ENCODE data around the gene ZNF554.

The ZNF554 gene

GRCh38 chr19:2819540-2820111, at the start of gene ZNF554:
Gene ZNF554, plus strand, starts transcription at chr19:2819868. Its CDS starts 204 bp downstream, at chr19:2820072.
- DNase-seq: peak; percentile 96 to 98 (median 97)

GRCh38 chr19:2770055-2771013, 49.3 kb upstream of the ZNF554 start:
- no peak for DNase-seq

GRCh38 chr19:2771786-2772674, 47.6 kb upstream of the ZNF554 start:
- DNase-seq: no peak

GRCh38 chr19:2774083-2774679, 45.5 kb upstream of the ZNF554 start:
- no peak for DNase-seq

- DNase-seq: no peak
These were observed 44.6 kb upstream of the ZNF554 start for GRCh38 chr19:2774953-2775555.

GRCh38 chr19:2775556-2776430, 43.9 kb upstream of the ZNF554 start:
- peak in 2 of 4 experiments; percentile 12 to 40 for DNase-seq

GRCh38 chr19:2777952-2778683, 41.5 kb upstream of the ZNF554 start:
- no peak for DNase-seq

- DNase-seq: no peak
These were observed 40.4 kb upstream of the ZNF554 start for GRCh38 chr19:2779121-2779740.

- no peak for DNase-seq
These were observed 39.4 kb upstream of the ZNF554 start for GRCh38 chr19:2780284-2780683.

- DNase-seq: no peak
These were observed 37.2 kb upstream of the ZNF554 start for GRCh38 chr19:2782329-2782935.

GRCh38 chr19:2782936-2783780, 36.5 kb upstream of the ZNF554 start, which contains the start of gene SGTA:
Gene SGTA, minus strand, starts transcription at chr19:2783273. Its CDS starts 14,205 bp downstream, at chr19:2769068.
- DNase-seq: peak; percentile 86 to 91 (median 86)

- DNase-seq: no peak
These were observed 35.9 kb upstream of the ZNF554 start for GRCh38 chr19:2783781-2784145.

- peak; percentile 94 to 97 (median 96) for DNase-seq
These were observed 34.2 kb upstream of the ZNF554 start, which contains the start of gene THOP1 for GRCh38 chr19:2785244-2785997. Gene THOP1, plus strand, starts transcription at chr19:2785503. Its CDS starts 160 bp downstream, at chr19:2785663.

GRCh38 chr19:2787115-2787514, 32.6 kb upstream of the ZNF554 start:
- DNase-seq: no peak

GRCh38 chr19:2788237-2788636, 31.4 kb upstream of the ZNF554 start:
- DNase-seq: no peak

GRCh38 chr19:2790194-2790556, 29.5 kb upstream of the ZNF554 start:
- DNase-seq: no peak

GRCh38 chr19:2790557-2791271, 29.0 kb upstream of the ZNF554 start:
- DNase-seq: no peak
